Measurements from ENCODE around the gene CENPN.
A peak's percentile ranks its signal among the peaks of the same experiment; 100 is the strongest.

Gene CENPN

GRCh38 chr16:80985611-80986010 lies 21.4 kb upstream of the CENPN start:
- Mint-ChIP-seq H3K27me3 (no peaks in the 10 kb centered on the region), H3K9me3 (no peaks in the 10 kb centered on the region), H3K4me3 (no peak overlapping the region), H3K27ac (peak overlapping the region; percentile 2), H3K4me1 (peaks cover 56% of the 10 kb centered on the region), H3K36me3 (peaks cover 9% of the 10 kb centered on the region)

GRCh38 chr16:80986557-80986956 lies 20.5 kb upstream of the CENPN start:
- peaks cover 55% of the 10 kb centered on the region for H3K4me1 Mint-ChIP-seq
- no peaks in the 10 kb centered on the region for H3K9me3 Mint-ChIP-seq
- H3K27me3 Mint-ChIP-seq = no peaks in the 10 kb centered on the region
- H3K27ac Mint-ChIP-seq = peak overlapping the region; percentile 20
- no peak overlapping the region for H3K4me3 Mint-ChIP-seq
- H3K36me3 Mint-ChIP-seq = peaks cover 10% of the 10 kb centered on the region

GRCh38 chr16:80988756-80989155 lies 18.3 kb upstream of the CENPN start:
- H3K4me3 Mint-ChIP-seq = no peak overlapping the region
- no peak overlapping the region for H3K27ac Mint-ChIP-seq
- H3K36me3 Mint-ChIP-seq = peaks cover 14% of the 10 kb centered on the region
- H3K9me3 Mint-ChIP-seq = no peaks in the 10 kb centered on the region
- H3K4me1 Mint-ChIP-seq = peaks cover 65% of the 10 kb centered on the region
- no peaks in the 10 kb centered on the region for H3K27me3 Mint-ChIP-seq

GRCh38 chr16:80989801-80990200 lies 17.2 kb upstream of the CENPN start:
- peaks cover 72% of the 10 kb centered on the region for H3K4me1 Mint-ChIP-seq
- no peak overlapping the region for H3K4me3 Mint-ChIP-seq
- H3K27ac Mint-ChIP-seq = no peak overlapping the region
- no peaks in the 10 kb centered on the region for H3K9me3 Mint-ChIP-seq
- no peaks in the 10 kb centered on the region for H3K27me3 Mint-ChIP-seq
- H3K36me3 Mint-ChIP-seq = peaks cover 14% of the 10 kb centered on the region

GRCh38 chr16:80990577-80990976 lies 16.4 kb upstream of the CENPN start:
- H3K36me3 Mint-ChIP-seq = peaks cover 14% of the 10 kb centered on the region
- H3K4me1 Mint-ChIP-seq = peaks cover 70% of the 10 kb centered on the region
- no peaks in the 10 kb centered on the region for H3K27me3 Mint-ChIP-seq
- no peak overlapping the region for H3K27ac Mint-ChIP-seq
- H3K4me3 Mint-ChIP-seq = no peak overlapping the region
- H3K9me3 Mint-ChIP-seq = no peaks in the 10 kb centered on the region

GRCh38 chr16:80990978-80991377 lies 16.0 kb upstream of the CENPN start:
- H3K4me1 Mint-ChIP-seq = peaks cover 71% of the 10 kb centered on the region

GRCh38 chr16:80991792-80992430 lies 15.1 kb upstream of the CENPN start:
- Mint-ChIP-seq H3K9me3 (no peaks in the 10 kb centered on the region), H3K36me3 (peaks cover 10% of the 10 kb centered on the region), H3K4me1 (peaks cover 72% of the 10 kb centered on the region), H3K4me3 (no peak overlapping the region), H3K27me3 (no peaks in the 10 kb centered on the region), H3K27ac (no peak overlapping the region)

More at GRCh38 chr16:80990978-80991377, 16.0 kb upstream of the CENPN start:
- no peak overlapping the region for H3K27ac Mint-ChIP-seq
- peaks cover 12% of the 10 kb centered on the region for H3K36me3 Mint-ChIP-seq
- no peaks in the 10 kb centered on the region for H3K27me3 Mint-ChIP-seq
- H3K4me3 Mint-ChIP-seq = no peak overlapping the region
- no peaks in the 10 kb centered on the region for H3K9me3 Mint-ChIP-seq

- peaks cover 10% of the 10 kb centered on the region for H3K36me3 Mint-ChIP-seq
- H3K4me3 Mint-ChIP-seq = no peak overlapping the region
- no peaks in the 10 kb centered on the region for H3K9me3 Mint-ChIP-seq
- H3K27me3 Mint-ChIP-seq = no peaks in the 10 kb centered on the region
- H3K4me1 Mint-ChIP-seq = peaks cover 74% of the 10 kb centered on the region
- H3K27ac Mint-ChIP-seq = no peak overlapping the region
These were observed 14.2 kb upstream of the CENPN start for GRCh38 chr16:80992676-80993293.

GRCh38 chr16:80993307-80993706 lies 13.7 kb upstream of the CENPN start:
- H3K27me3 Mint-ChIP-seq = no peaks in the 10 kb centered on the region
- peaks cover 10% of the 10 kb centered on the region for H3K36me3 Mint-ChIP-seq
- peaks cover 74% of the 10 kb centered on the region for H3K4me1 Mint-ChIP-seq
- no peak overlapping the region for H3K4me3 Mint-ChIP-seq
- no peaks in the 10 kb centered on the region for H3K9me3 Mint-ChIP-seq
- H3K27ac Mint-ChIP-seq = no peak overlapping the region

GRCh38 chr16:80993834-80994233 lies 13.2 kb upstream of the CENPN start:
- Mint-ChIP-seq H3K4me1 (peaks cover 77% of the 10 kb centered on the region), H3K27me3 (no peaks in the 10 kb centered on the region), H3K9me3 (no peaks in the 10 kb centered on the region), H3K4me3 (no peak overlapping the region), H3K36me3 (peaks cover 10% of the 10 kb centered on the region), H3K27ac (no peak overlapping the region)

GRCh38 chr16:80994451-80994850 lies 12.6 kb upstream of the CENPN start:
- Mint-ChIP-seq H3K27me3 (no peaks in the 10 kb centered on the region), H3K36me3 (peaks cover 11% of the 10 kb centered on the region), H3K4me1 (peaks cover 77% of the 10 kb centered on the region), H3K27ac (no peak overlapping the region), H3K9me3 (no peaks in the 10 kb centered on the region), H3K4me3 (no peak overlapping the region)

GRCh38 chr16:80996688-80997138 lies 10.3 kb upstream of the CENPN start:
- peak overlapping the region; percentile 79 for H3K27ac Mint-ChIP-seq
- peak overlapping the region; percentile 84 for H3K4me3 Mint-ChIP-seq
- peaks cover 86% of the 10 kb centered on the region for H3K4me1 Mint-ChIP-seq
- H3K9me3 Mint-ChIP-seq = no peaks in the 10 kb centered on the region
- H3K27me3 Mint-ChIP-seq = no peaks in the 10 kb centered on the region
- H3K36me3 Mint-ChIP-seq = peaks cover 10% of the 10 kb centered on the region

- Mint-ChIP-seq H3K36me3 (peaks cover 9% of the 10 kb centered on the region), H3K27me3 (no peaks in the 10 kb centered on the region), H3K27ac (peak overlapping the region; percentile 79), H3K4me3 (peak overlapping the region; percentile 84), H3K9me3 (no peaks in the 10 kb centered on the region), H3K4me1 (peaks cover 90% of the 10 kb centered on the region)
These were observed 9.7 kb upstream of the CENPN start for GRCh38 chr16:80997139-80997798.

GRCh38 chr16:80997964-80998620 lies 8.9 kb upstream of the CENPN start:
- Mint-ChIP-seq H3K4me3 (peak overlapping the region; percentile 84), H3K27me3 (no peaks in the 10 kb centered on the region), H3K36me3 (peaks cover 12% of the 10 kb centered on the region), H3K9me3 (no peaks in the 10 kb centered on the region), H3K4me1 (peaks cover 91% of the 10 kb centered on the region), H3K27ac (no peak overlapping the region)

- no peak overlapping the region for H3K4me3 Mint-ChIP-seq
- H3K27me3 Mint-ChIP-seq = no peaks in the 10 kb centered on the region
- peaks cover 92% of the 10 kb centered on the region for H3K4me1 Mint-ChIP-seq
- peaks cover 12% of the 10 kb centered on the region for H3K36me3 Mint-ChIP-seq
- H3K27ac Mint-ChIP-seq = no peak overlapping the region
- no peaks in the 10 kb centered on the region for H3K9me3 Mint-ChIP-seq
These were observed 6.1 kb upstream of the CENPN start for GRCh38 chr16:81000873-81001272.

GRCh38 chr16:81001330-81001729 lies 5.7 kb upstream of the CENPN start:
- peaks cover 12% of the 10 kb centered on the region for H3K36me3 Mint-ChIP-seq
- no peaks in the 10 kb centered on the region for H3K27me3 Mint-ChIP-seq
- H3K27ac Mint-ChIP-seq = no peak overlapping the region
- no peak overlapping the region for H3K4me3 Mint-ChIP-seq
- H3K4me1 Mint-ChIP-seq = peaks cover 91% of the 10 kb centered on the region
- H3K9me3 Mint-ChIP-seq = no peaks in the 10 kb centered on the region
